Measurements from ENCODE around the gene KDM3A.

DNA sequence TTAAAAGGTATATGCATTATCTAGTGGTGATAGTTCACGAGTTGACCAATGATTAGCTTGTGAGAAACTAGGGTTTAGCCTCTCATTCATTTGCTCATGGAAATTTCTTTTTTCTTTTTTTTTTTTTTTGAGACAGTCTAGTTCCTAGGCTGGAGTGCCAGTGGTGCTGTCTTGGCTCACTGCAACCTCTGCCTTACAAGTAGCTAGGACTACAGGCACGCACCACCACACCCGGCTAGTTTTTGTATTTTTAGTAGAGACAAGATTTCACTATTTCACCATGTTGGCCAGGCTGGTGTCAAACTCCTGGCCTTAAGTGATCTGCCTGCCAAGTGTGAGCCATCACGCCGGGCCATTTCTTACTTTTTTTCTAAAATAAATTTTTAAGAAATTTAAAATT is 14.0 kb downstream of the KDM3A start:
- TF ChIP-seq, protein P1, sequence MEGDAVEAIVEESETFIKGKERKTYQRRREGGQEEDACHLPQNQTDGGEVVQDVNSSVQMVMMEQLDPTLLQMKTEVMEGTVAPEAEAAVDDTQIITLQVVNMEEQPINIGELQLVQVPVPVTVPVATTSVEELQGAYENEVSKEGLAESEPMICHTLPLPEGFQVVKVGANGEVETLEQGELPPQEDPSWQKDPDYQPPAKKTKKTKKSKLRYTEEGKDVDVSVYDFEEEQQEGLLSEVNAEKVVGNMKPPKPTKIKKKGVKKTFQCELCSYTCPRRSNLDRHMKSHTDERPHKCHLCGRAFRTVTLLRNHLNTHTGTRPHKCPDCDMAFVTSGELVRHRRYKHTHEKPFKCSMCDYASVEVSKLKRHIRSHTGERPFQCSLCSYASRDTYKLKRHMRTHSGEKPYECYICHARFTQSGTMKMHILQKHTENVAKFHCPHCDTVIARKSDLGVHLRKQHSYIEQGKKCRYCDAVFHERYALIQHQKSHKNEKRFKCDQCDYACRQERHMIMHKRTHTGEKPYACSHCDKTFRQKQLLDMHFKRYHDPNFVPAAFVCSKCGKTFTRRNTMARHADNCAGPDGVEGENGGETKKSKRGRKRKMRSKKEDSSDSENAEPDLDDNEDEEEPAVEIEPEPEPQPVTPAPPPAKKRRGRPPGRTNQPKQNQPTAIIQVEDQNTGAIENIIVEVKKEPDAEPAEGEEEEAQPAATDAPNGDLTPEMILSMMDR (IDR thresholded peaks at IDR 0.05): no peak
- TF ChIP-seq EP300 (IDR thresholded peaks at IDR 0.05) (no peak), POLR2A (IDR thresholded peaks at IDR 0.05) (no peak)
